HEK293 (cell line): Measurements from ENCODE around the gene GALNT10.

Experiments used
- CTCF ChIA-PET: fragments of 350-600 bp; formaldehyde crosslinking; extraction: SDS; loops from one replicate; lab custom pipeline; 2021; ENCODE audit warnings: antibody characterized with exemption; lab: Yijun Ruan, JAX
- POLR2A ChIA-PET: fragments of 300-600 bp; formaldehyde crosslinking; extraction: SDS; loops from one replicate; lab custom pipeline; 2020; ENCODE audit warnings: antibody characterized with exemption, inconsistent platforms; lab: Yijun Ruan, JAX
- H3K27ac ChIP-seq: fragments of 200-500 bp; sonication (Bioruptor generic); 2 replicates; pipeline ENCODE4 v1.5.1; 2014; ENCODE audit warnings: low read depth, low read length, control low read depth, inconsistent platforms; ENCODE audit errors: extremely low read depth
- H3K36me3 ChIP-seq, 2 experiments: fragments of 200-500 bp in 1 of 2; sonication (Bioruptor generic) in 1 of 2; 1 replicate in 1 of 2; 2 replicates in 1 of 2; pipeline ENCODE4 v1.5.1; 2014 to 2017; ENCODE audit warnings: inconsistent platforms in 2 of 2, low read length in 2 of 2; ENCODE audit not compliant: control insufficient read depth in 2 of 2, insufficient read depth in 1 of 2
- H3K4me1 ChIP-seq: fragments of 200-500 bp; sonication (Bioruptor generic); 2 replicates; pipeline ENCODE4 v1.5.1; 2014; ENCODE audit warnings: mild to moderate bottlenecking, low read length, inconsistent platforms; ENCODE audit not compliant: control insufficient read depth, insufficient read depth
- H3K4me3 ChIP-seq: 2 replicates; pipeline ENCODE4 v1.5.1; 2011; ENCODE audit warnings: low read depth, mild to moderate bottlenecking, control low read depth, low read length, moderate library complexity
- H3K9me3 ChIP-seq: fragments of 200-500 bp; sonication (Bioruptor generic); 2 replicates; pipeline ENCODE4 v1.5.1; 2014; ENCODE audit warnings: low read depth, low read length, inconsistent platforms; ENCODE audit not compliant: control insufficient read depth, insufficient read depth
- AEBP2 ChIP-seq: fragments of 450-650 bp; formaldehyde crosslinking; IDR thresholded peaks from 2 replicates; pipeline ENCODE4 v1.5.1; 2016; ENCODE audit warnings: missing biosample characterization, missing genetic modification characterization, borderline replicate concordance
- BCL11B ChIP-seq: fragments of 450-650 bp; formaldehyde crosslinking; IDR thresholded peaks from 2 replicates; pipeline ENCODE4 v1.5.1; 2016; ENCODE audit warnings: low read depth, missing biosample characterization, missing genetic modification characterization
- KLF7 ChIP-seq: fragments of 450-650 bp; formaldehyde crosslinking; IDR thresholded peaks from 2 replicates; pipeline ENCODE4 v1.5.1; 2016; ENCODE audit warnings: missing biosample characterization, missing genetic modification characterization, borderline replicate concordance
- KLF9 ChIP-seq: fragments of 450-650 bp; formaldehyde crosslinking; IDR thresholded peaks from 2 replicates; pipeline ENCODE4 v1.5.1; 2016; ENCODE audit warnings: missing biosample characterization, missing genetic modification characterization, low read depth
- ZBTB17 ChIP-seq: fragments of 450-650 bp; formaldehyde crosslinking; IDR thresholded peaks from 2 replicates; pipeline ENCODE4 v1.5.1; 2016; ENCODE audit warnings: missing biosample characterization, missing genetic modification characterization
- ZNF133 ChIP-seq: fragments of 450-650 bp; formaldehyde crosslinking; IDR thresholded peaks from 2 replicates; pipeline ENCODE4 v1.5.1; 2016; ENCODE audit warnings: missing biosample characterization, missing genetic modification characterization
- ZNF146 ChIP-seq: fragments of 450-650 bp; formaldehyde crosslinking; IDR thresholded peaks from 2 replicates; pipeline ENCODE4 v1.5.1; 2016; ENCODE audit warnings: missing biosample characterization, missing genetic modification characterization
- ZNF18 ChIP-seq: fragments of 450-650 bp; formaldehyde crosslinking; IDR thresholded peaks from 2 replicates; pipeline ENCODE4 v1.5.1; 2016; ENCODE audit warnings: missing biosample characterization, missing genetic modification characterization
- ZNF23 ChIP-seq: fragments of 450-650 bp; formaldehyde crosslinking; IDR thresholded peaks from 2 replicates; pipeline ENCODE4 v1.5.1; 2016; ENCODE audit warnings: missing biosample characterization, missing genetic modification characterization, borderline replicate concordance
- ZNF239 ChIP-seq: fragments of 450-650 bp; formaldehyde crosslinking; IDR thresholded peaks from 2 replicates; pipeline ENCODE4 v1.5.1; 2016; ENCODE audit warnings: missing biosample characterization, missing genetic modification characterization
- ZNF529 ChIP-seq: fragments of 450-650 bp; formaldehyde crosslinking; IDR thresholded peaks from 2 replicates; pipeline ENCODE4 v1.5.1; 2017; ENCODE audit warnings: missing genetic modification characterization, missing biosample characterization; ENCODE audit not compliant: insufficient replicate concordance
- ZNF600 ChIP-seq: fragments of 450-650 bp; formaldehyde crosslinking; IDR thresholded peaks from 2 replicates; pipeline ENCODE4 v1.5.1; 2016; ENCODE audit warnings: missing biosample characterization, missing genetic modification characterization
- ZNF629 ChIP-seq: fragments of 450-650 bp; formaldehyde crosslinking; IDR thresholded peaks from 2 replicates; pipeline ENCODE4 v1.5.1; 2017; ENCODE audit warnings: missing biosample characterization, missing genetic modification characterization
- ZNF639 ChIP-seq: fragments of 450-650 bp; formaldehyde crosslinking; IDR thresholded peaks from 2 replicates; pipeline ENCODE4 v1.5.1; 2016; ENCODE audit warnings: missing biosample characterization, missing genetic modification characterization
- ZNF654 ChIP-seq: fragments of 450-650 bp; formaldehyde crosslinking; IDR thresholded peaks from 2 replicates; pipeline ENCODE4 v1.5.1; 2016; ENCODE audit warnings: low read depth, missing biosample characterization, missing genetic modification characterization
- ZNF660 ChIP-seq: fragments of 450-650 bp; IDR thresholded peaks from 2 replicates; pipeline ENCODE4 v1.5.1; 2018; ENCODE audit warnings: missing biosample characterization, mild to moderate bottlenecking, missing genetic modification characterization
- ZNF768 ChIP-seq: fragments of 450-650 bp; formaldehyde crosslinking; IDR thresholded peaks from 2 replicates; pipeline ENCODE4 v1.5.1; 2018; ENCODE audit warnings: missing biosample characterization, mild to moderate bottlenecking, missing genetic modification characterization
- ZNF837 ChIP-seq: fragments of 450-650 bp; formaldehyde crosslinking; IDR thresholded peaks from 2 replicates; pipeline ENCODE4 v1.5.1; 2016; ENCODE audit warnings: missing biosample characterization, missing genetic modification characterization
- TF ChIP-seq, protein P1 (sequence below): fragments of 450-650 bp; formaldehyde crosslinking; IDR thresholded peaks from 2 replicates; pipeline ENCODE4 v1.5.1; 2016; ENCODE audit warnings: missing biosample characterization, missing genetic modification characterization
- TF ChIP-seq, protein P2 (sequence below): fragments of 450-650 bp; formaldehyde crosslinking; IDR thresholded peaks from 2 replicates; pipeline ENCODE4 v1.5.1; 2017; ENCODE audit warnings: missing biosample characterization, missing genetic modification characterization

Gene GALNT10

DNA sequence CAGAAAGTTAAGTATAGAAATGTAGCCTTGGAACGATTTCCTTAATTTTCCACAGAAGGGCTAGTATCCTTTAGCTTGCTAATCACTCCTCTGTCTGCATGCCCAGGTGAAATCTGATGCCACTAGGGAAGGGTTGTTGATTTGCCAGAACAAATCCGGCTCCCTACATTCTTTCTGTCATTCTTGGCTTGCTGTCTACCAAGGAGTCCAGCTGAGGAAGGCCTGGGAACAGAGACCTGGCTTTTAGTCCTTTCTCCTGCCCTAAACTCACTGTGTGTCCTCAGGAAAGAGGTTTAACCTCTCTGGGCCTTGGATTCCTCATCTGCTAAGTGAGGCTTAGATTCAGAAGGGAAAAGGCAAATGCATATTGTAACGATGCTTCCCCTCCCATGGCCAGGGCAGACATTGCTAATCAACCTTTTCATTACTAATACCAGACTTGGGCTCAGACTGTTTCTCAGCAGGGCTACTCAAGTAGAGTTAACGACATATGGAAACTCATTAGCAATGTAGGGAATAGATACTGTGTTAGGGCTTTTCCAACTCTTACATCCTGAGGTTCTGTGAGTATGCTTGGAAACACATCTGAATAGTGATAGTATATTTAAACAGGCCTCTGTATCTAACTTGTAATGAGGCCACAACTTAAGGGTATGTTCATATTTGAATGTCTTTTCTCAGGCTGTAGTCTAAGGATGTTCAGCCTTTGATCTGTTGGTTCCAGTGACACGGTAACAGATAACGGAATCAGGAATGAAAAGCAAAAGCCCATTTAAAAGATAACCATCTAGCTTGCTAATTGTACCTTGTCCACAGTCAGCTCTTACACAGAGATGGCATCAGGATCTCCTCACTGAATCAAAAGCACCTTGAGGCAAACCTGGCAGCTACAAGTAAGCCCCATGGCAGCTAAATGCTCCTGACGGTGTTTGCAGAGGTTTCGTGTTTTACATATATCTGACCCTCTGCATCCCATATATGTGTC lies 4.1 kb downstream of the GALNT10 start:
- Histone ChIP-seq H3K4me1 (peaks cover 7% of the 10 kb centered on the region; the same call in 1 of the 2 replicates), H3K27ac (no peak overlapping the region)
- TF ChIP-seq KLF9 (tag by site-specific recombination) = no peak
- TF ChIP-seq ZNF660 = no peak
- TF ChIP-seq ZNF133 (tag by site-specific recombination) = no peak
- TF ChIP-seq ZNF18 (tag by site-specific recombination) = no peak
- TF ChIP-seq ZNF23 (tag by site-specific recombination) = peak; percentile 96
- TF ChIP-seq KLF7 (tag by site-specific recombination) = no peak
- TF ChIP-seq ZNF600 (tag by site-specific recombination) = peak; percentile 88
- peak; percentile 60; the same call in 1 of the 2 replicates for TF ChIP-seq ZNF768 (tag by site-specific recombination)
- TF ChIP-seq ZNF654 (tag by site-specific recombination) = no peak
- TF ChIP-seq, protein P1, sequence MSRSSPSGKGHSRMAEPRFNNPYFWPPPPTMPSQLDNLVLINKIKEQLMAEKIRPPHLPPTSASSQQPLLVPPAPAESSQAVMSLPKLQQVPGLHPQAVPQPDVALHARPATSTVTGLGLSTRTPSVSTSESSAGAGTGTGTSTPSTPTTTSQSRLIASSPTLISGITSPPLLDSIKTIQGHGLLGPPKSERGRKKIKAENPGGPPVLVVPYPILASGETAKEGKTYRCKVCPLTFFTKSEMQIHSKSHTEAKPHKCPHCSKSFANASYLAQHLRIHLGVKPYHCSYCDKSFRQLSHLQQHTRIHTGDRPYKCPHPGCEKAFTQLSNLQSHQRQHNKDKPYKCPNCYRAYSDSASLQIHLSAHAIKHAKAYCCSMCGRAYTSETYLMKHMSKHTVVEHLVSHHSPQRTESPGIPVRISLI (tag by site-specific recombination) = no peak
- peak; percentile 72 for TF ChIP-seq ZBTB17 (tag by site-specific recombination)
- TF ChIP-seq ZNF639 = no peak
- TF ChIP-seq ZNF837 (tag by site-specific recombination) = no peak
- TF ChIP-seq ZNF629 (tag by site-specific recombination) = no peak
- no peak for TF ChIP-seq ZNF239
- no peak for TF ChIP-seq BCL11B (tag by site-specific recombination)
- no peak for TF ChIP-seq ZNF146 (tag by site-specific recombination)
- TF ChIP-seq, all 188 proteins: peak for 4
- ChIA-PET POLR2A (interaction anchor here (1.9 kb wide), 1 partner anchor 156 kb away, joined by 4 read pairs; the partner anchor contains the start of genes FAM114A2 and MFAP3), CTCF (interaction anchor here (0.5 to 1.2 kb wide), 4 partner anchors 122 to 441 kb away, joined by 3 to 4 read pairs (median 3); no protein-coding TSS in a partner anchor)
- H3K9me3 ChIP-seq = no peaks in the 10 kb centered on the region
- no peak overlapping the region for H3K4me3 ChIP-seq
- H3K36me3 ChIP-seq = peaks cover 0 to 10% of the 10 kb centered on the region in 2 experiments; a peak in 1 of 3 replicates

DNA sequence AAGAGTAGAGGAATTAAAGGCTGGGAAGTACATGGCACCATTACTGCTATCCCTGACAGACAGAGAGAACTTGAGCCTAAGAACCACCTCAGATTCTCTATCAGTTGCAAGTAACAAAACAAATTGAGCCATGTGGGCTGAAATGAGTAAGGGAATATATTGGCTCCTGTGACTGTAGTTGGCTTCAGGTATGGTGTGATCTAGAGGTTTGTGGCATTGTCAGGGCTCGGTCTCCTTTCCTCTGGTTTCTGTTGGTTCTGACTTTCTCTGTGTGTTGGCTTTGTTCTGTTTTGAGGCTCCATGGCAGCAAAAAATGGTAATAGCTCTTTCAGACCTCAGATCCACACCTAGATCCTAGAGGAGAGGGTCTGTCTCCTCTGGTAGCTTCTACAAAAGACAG lies 5.7 kb downstream of the GALNT10 start:
- POLR2A ChIA-PET = no interaction called here
- no peak overlapping the region for H3K27ac ChIP-seq
- no peak for TF ChIP-seq AEBP2 (tag by site-specific recombination)
- TF ChIP-seq, protein P2, sequence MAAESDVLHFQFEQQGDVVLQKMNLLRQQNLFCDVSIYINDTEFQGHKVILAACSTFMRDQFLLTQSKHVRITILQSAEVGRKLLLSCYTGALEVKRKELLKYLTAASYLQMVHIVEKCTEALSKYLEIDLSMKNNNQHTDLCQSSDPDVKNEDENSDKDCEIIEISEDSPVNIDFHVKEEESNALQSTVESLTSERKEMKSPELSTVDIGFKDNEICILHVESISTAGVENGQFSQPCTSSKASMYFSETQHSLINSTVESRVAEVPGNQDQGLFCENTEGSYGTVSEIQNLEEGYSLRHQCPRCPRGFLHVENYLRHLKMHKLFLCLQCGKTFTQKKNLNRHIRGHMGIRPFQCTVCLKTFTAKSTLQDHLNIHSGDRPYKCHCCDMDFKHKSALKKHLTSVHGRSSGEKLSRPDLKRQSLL = no peak
- no peak for TF ChIP-seq ZNF529 (tag by site-specific recombination)
- CTCF ChIA-PET = interaction anchor here (0.6 to 2.0 kb wide), 5 partner anchors 21 to 221 kb away, joined by 3 to 22 read pairs (median 4); no protein-coding TSS in a partner anchor
- no peaks in the 10 kb centered on the region for H3K9me3 ChIP-seq
- H3K36me3 ChIP-seq = peaks cover 0 to 13% of the 10 kb centered on the region in 2 experiments; a peak in 1 of 3 replicates
- H3K4me1 ChIP-seq = peaks cover 7% of the 10 kb centered on the region; the same call in 1 of the 2 replicates
- no peak overlapping the region for H3K4me3 ChIP-seq
